ENCODE data around the gene LY6G5B. TPM values are rescaled to one million over a fixed set of nuclear protein-coding genes. Genes with fewer than 3 reads are reported as not detected.

LY6G5B gene
- total and polyA plus RNA-seq, 2 experiments from 2014 or later: 7.9 to 8.4 TPM

DNA sequence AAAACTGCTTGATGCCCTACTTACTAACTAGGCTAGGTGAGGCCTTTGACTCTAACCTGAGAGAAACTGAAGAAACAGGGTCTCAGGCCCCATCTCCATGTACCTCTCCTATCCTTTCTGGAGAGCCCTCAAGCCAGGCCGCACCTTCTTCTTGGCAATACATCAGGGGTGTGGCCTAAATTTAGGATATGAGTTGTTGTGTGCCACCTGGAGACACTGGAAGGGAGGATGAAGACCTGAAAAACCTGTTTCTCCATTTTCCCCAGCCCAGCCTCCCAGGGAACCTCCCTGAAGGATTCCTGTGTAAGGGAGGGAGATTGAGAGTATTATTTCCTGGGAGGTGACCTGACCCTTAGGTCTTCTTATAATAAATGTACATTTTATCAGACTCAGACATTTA, 48.5 kb downstream of the LY6G5B start (continued):
- TF ChIP-seq, protein P1, sequence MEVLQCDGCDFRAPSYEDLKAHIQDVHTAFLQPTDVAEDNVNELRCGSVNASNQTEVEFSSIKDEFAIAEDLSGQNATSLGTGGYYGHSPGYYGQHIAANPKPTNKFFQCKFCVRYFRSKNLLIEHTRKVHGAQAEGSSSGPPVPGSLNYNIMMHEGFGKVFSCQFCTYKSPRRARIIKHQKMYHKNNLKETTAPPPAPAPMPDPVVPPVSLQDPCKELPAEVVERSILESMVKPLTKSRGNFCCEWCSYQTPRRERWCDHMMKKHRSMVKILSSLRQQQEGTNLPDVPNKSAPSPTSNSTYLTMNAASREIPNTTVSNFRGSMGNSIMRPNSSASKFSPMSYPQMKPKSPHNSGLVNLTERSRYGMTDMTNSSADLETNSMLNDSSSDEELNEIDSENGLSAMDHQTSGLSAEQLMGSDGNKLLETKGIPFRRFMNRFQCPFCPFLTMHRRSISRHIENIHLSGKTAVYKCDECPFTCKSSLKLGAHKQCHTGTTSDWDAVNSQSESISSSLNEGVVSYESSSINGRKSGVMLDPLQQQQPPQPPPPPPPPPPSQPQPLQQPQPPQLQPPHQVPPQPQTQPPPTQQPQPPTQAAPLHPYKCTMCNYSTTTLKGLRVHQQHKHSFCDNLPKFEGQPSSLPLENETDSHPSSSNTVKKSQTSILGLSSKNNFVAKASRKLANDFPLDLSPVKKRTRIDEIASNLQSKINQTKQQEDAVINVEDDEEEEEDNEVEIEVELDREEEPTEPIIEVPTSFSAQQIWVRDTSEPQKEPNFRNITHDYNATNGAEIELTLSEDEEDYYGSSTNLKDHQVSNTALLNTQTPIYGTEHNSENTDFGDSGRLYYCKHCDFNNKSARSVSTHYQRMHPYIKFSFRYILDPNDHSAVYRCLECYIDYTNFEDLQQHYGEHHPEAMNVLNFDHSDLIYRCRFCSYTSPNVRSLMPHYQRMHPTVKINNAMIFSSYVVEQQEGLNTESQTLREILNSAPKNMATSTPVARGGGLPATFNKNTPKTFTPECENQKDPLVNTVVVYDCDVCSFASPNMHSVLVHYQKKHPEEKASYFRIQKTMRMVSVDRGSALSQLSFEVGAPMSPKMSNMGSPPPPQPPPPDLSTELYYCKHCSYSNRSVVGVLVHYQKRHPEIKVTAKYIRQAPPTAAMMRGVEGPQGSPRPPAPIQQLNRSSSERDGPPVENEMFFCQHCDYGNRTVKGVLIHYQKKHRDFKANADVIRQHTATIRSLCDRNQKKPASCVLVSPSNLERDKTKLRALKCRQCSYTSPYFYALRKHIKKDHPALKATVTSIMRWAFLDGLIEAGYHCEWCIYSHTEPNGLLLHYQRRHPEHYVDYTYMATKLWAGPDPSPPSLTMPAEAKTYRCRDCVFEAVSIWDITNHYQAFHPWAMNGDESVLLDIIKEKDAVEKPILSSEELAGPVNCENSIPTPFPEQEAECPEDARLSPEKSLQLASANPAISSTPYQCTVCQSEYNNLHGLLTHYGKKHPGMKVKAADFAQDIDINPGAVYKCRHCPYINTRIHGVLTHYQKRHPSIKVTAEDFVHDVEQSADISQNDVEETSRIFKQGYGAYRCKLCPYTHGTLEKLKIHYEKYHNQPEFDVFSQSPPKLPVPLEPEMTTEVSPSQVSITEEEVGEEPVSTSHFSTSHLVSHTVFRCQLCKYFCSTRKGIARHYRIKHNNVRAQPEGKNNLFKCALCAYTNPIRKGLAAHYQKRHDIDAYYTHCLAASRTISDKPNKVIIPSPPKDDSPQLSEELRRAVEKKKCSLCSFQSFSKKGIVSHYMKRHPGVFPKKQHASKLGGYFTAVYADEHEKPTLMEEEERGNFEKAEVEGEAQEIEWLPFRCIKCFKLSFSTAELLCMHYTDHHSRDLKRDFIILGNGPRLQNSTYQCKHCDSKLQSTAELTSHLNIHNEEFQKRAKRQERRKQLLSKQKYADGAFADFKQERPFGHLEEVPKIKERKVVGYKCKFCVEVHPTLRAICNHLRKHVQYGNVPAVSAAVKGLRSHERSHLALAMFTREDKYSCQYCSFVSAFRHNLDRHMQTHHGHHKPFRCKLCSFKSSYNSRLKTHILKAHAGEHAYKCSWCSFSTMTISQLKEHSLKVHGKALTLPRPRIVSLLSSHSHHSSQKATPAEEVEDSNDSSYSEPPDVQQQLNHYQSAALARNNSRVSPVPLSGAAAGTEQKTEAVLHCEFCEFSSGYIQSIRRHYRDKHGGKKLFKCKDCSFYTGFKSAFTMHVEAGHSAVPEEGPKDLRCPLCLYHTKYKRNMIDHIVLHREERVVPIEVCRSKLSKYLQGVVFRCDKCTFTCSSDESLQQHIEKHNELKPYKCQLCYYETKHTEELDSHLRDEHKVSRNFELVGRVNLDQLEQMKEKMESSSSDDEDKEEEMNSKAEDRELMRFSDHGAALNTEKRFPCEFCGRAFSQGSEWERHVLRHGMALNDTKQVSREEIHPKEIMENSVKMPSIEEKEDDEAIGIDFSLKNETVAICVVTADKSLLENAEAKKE (CRISPR knock-in tag; IDR thresholded peaks at IDR 0.05): no peak
- TF ChIP-seq EZH2phosphoT487 (IDR thresholded peaks at IDR 0.05; ENCODE audit: unreplicated experiment) (no peak), EZH2 (IDR thresholded peaks at IDR 0.05; ENCODE audit: low read depth, unreplicated experiment) (no peak), POLR2AphosphoS5 (IDR thresholded peaks at IDR 0.05; ENCODE audit: low read depth) (no peak)
- TF ChIP-seq, protein P2, sequence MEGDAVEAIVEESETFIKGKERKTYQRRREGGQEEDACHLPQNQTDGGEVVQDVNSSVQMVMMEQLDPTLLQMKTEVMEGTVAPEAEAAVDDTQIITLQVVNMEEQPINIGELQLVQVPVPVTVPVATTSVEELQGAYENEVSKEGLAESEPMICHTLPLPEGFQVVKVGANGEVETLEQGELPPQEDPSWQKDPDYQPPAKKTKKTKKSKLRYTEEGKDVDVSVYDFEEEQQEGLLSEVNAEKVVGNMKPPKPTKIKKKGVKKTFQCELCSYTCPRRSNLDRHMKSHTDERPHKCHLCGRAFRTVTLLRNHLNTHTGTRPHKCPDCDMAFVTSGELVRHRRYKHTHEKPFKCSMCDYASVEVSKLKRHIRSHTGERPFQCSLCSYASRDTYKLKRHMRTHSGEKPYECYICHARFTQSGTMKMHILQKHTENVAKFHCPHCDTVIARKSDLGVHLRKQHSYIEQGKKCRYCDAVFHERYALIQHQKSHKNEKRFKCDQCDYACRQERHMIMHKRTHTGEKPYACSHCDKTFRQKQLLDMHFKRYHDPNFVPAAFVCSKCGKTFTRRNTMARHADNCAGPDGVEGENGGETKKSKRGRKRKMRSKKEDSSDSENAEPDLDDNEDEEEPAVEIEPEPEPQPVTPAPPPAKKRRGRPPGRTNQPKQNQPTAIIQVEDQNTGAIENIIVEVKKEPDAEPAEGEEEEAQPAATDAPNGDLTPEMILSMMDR (conservative IDR thresholded peaks at IDR 0.05; ENCODE audit: low read depth in 2 of 2): no peak

DNA sequence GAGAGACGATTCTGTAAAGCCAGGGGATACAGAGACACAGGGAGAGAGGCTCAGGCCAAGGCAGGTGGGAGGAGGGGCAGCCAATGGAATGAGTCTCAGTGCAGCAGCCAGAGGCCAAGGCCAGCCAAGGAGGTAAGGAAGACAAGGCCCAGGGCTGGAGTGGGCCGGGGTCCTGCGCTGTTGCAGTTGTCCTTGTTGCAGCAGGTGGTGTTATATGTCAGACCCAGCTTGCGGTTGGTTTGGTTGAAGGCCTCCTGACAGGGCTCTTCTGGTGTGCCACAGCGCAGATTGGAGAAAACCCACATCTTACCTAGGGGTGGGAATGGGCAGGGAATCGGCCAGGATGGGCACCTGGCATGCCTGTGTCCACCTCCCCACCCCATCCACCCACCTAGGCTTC, 49.2 kb downstream of the LY6G5B start:
- H4K20me1 ChIP-seq (replicated peaks; ENCODE audit: insufficient read depth): no peaks in the 10 kb centered on the region
- H3K4me1 ChIP-seq (ENCODE audit: insufficient read depth): peaks cover 25% of the 10 kb centered on the region
- Mint-ChIP-seq H3K9me3 (no peaks in the 10 kb centered on the region), H3K27ac (peak overlapping the region; percentile 11; the same call in 1 of the 2 replicates), H3K4me1 (peaks cover 29% of the 10 kb centered on the region), H3K36me3 (ENCODE audit: low read depth) (no peaks in the 10 kb centered on the region; the same call in 2 of the 3 replicates), H3K27me3 (ENCODE audit: insufficient read depth, low read depth, poor library complexity) (peaks cover 15% of the 10 kb centered on the region), H3K4me3 (no peak overlapping the region; the same call in 2 of the 3 replicates)
- H3K27me3 ChIP-seq (ENCODE audit: insufficient read depth): no peaks in the 10 kb centered on the region
- H3K79me2 ChIP-seq (replicated peaks; ENCODE audit: insufficient read depth): no peaks in the 10 kb centered on the region
- no peak for ATAC-seq
- peak overlapping the region; percentile 38; the same call in 1 of the 2 replicates for H2AFZ ChIP-seq
- H3K9me2 ChIP-seq (ENCODE audit: insufficient read depth): no peaks in the 10 kb centered on the region
- no peak for DNase-seq (ENCODE audit: low spot score)
- H3K27ac ChIP-seq (ENCODE audit: low read depth): no peak overlapping the region
- H3F3A ChIP-seq (replicated peaks; ENCODE audit: low read depth): no peaks in the 10 kb centered on the region
- no peaks in the 10 kb centered on the region for H3K36me3 ChIP-seq (ENCODE audit: insufficient read depth)
- H3K4me2 ChIP-seq: peak overlapping the region; percentile 41; the same call in 1 of the 2 replicates
- H3K4me3 ChIP-seq: no peak overlapping the region
- no peak for TF ChIP-seq NANOG (IDR thresholded peaks at IDR 0.05; ENCODE audit: borderline replicate concordance)
- TF ChIP-seq, protein P3, sequence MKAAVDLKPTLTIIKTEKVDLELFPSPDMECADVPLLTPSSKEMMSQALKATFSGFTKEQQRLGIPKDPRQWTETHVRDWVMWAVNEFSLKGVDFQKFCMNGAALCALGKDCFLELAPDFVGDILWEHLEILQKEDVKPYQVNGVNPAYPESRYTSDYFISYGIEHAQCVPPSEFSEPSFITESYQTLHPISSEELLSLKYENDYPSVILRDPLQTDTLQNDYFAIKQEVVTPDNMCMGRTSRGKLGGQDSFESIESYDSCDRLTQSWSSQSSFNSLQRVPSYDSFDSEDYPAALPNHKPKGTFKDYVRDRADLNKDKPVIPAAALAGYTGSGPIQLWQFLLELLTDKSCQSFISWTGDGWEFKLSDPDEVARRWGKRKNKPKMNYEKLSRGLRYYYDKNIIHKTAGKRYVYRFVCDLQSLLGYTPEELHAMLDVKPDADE (IDR thresholded peaks at IDR 0.05): no peak
- no peak for TF ChIP-seq CREB1 (CRISPR knock-in tag; IDR thresholded peaks at IDR 0.05; ENCODE audit: low read depth)

Measured in GM23338 (cell line).